ENCODE measurements around the gene C19orf67.
"Not testable (repeated sequence)": the region's sequence is repeated elsewhere in the genome, so short reads cannot be mapped to it uniquely, and the experiment has no call there.

DNA sequence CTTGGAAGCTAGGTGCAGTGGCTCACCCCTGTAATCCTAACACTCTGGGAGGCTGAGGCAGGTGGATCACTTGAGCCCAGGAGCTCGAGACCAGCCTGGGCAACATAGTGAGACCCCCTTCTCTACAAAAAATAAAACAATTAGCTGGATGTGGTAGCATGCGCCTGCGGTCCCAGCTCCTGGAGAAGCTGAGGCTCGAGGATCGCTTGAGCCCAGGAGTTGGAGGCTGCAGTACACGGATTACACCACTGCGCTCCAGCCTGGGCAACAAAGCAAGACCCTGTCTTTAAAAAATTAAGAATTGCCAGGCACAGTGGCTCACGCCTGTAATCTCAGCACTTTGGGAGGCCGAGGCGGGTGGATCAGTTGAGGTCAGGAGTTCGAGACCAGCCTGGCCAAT lies 34.6 kb downstream of the C19orf67 start:
- TF ChIP-seq, protein P1, sequence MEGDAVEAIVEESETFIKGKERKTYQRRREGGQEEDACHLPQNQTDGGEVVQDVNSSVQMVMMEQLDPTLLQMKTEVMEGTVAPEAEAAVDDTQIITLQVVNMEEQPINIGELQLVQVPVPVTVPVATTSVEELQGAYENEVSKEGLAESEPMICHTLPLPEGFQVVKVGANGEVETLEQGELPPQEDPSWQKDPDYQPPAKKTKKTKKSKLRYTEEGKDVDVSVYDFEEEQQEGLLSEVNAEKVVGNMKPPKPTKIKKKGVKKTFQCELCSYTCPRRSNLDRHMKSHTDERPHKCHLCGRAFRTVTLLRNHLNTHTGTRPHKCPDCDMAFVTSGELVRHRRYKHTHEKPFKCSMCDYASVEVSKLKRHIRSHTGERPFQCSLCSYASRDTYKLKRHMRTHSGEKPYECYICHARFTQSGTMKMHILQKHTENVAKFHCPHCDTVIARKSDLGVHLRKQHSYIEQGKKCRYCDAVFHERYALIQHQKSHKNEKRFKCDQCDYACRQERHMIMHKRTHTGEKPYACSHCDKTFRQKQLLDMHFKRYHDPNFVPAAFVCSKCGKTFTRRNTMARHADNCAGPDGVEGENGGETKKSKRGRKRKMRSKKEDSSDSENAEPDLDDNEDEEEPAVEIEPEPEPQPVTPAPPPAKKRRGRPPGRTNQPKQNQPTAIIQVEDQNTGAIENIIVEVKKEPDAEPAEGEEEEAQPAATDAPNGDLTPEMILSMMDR (conservative IDR thresholded peaks at IDR 0.05 in 1 of 2, IDR thresholded peaks at IDR 0.05 in 1 of 2; ENCODE audit: extremely low read depth in 1 of 2, insufficient read depth in 1 of 2, low read depth in 1 of 2, low read length in 2 of 2): not testable (repeated sequence)
- not testable (repeated sequence) for TF ChIP-seq EZH2 (IDR thresholded peaks at IDR 0.05; ENCODE audit: borderline replicate concordance, low read length)
